NCI-H82 treated with DMSO at 0.1 percent for 48 hours (cell line): ENCODE results near the gene TARM1.
"Not testable (repeated sequence)": the region's sequence is repeated elsewhere in the genome, so short reads cannot be mapped to it uniquely, and the experiment has no call there.

Experiments used
- DNase-seq: peaks from one replicate; lab custom pipeline; 2025; ENCODE audit not compliant: unreplicated experiment; lab: John Stamatoyannopoulos, UW

The TARM1 gene

GRCh38 chr19:54100561-54100960, 19.4 kb upstream of the TARM1 start, which contains the start of gene OSCAR:
OSCAR (minus strand) TSS chr19:54100803; CDS start chr19:54100792, 11 bp downstream.
- no peak for DNase-seq

- DNase-seq, result not testable (repeated sequence)
Observed at GRCh38 chr19:54099903-54100255, 18.7 kb upstream of the TARM1 start.

- no peak for DNase-seq
Observed at GRCh38 chr19:54099190-54099902, 18.2 kb upstream of the TARM1 start.

- no peak for DNase-seq
Observed at GRCh38 chr19:54096617-54097106, 15.5 kb upstream of the TARM1 start.

GRCh38 chr19:54095859-54096616, 14.9 kb upstream of the TARM1 start:
- not testable (repeated sequence) for DNase-seq

GRCh38 chr19:54095136-54095858, 14.1 kb upstream of the TARM1 start:
- no peak for DNase-seq

- no peak for DNase-seq
Observed at GRCh38 chr19:54094426-54095000, 13.3 kb upstream of the TARM1 start.

- DNase-seq, result no peak
Observed at GRCh38 chr19:54084410-54084809, 3.2 kb upstream of the TARM1 start.

- DNase-seq, result no peak
Observed at GRCh38 chr19:54077334-54077733, 3.8 kb downstream of the TARM1 start.

GRCh38 chr19:54074851-54075250, 6.3 kb downstream of the TARM1 start:
- DNase-seq, result no peak

GRCh38 chr19:54073829-54074228, 7.3 kb downstream of the TARM1 start:
- DNase-seq, result no peak

- no peak for DNase-seq
Observed at GRCh38 chr19:54069470-54069869, 11.7 kb downstream of the TARM1 start.

- no peak for DNase-seq
Observed at GRCh38 chr19:54063350-54064116, 17.6 kb downstream of the TARM1 start, which contains the start of gene VSTM1. VSTM1 (minus strand) TSS chr19:54063897; CDS start chr19:54063777, 120 bp downstream.

- no peak for DNase-seq
Observed at GRCh38 chr19:54062643-54063042, 18.5 kb downstream of the TARM1 start.

GRCh38 chr19:54047616-54048015, 33.5 kb downstream of the TARM1 start:
- no peak for DNase-seq

- DNase-seq, result no peak
Observed at GRCh38 chr19:54045771-54046170, 35.4 kb downstream of the TARM1 start.

- DNase-seq, result no peak
Observed at GRCh38 chr19:54042989-54043388, 38.2 kb downstream of the TARM1 start.

- no peak for DNase-seq
Observed at GRCh38 chr19:54041969-54042606, 39.1 kb downstream of the TARM1 start.

GRCh38 chr19:54040003-54040402, 41.2 kb downstream of the TARM1 start:
- DNase-seq, result no peak

- DNase-seq, result not testable (repeated sequence)
Observed at GRCh38 chr19:54036542-54036941, 44.6 kb downstream of the TARM1 start.
